ENCODE data around the gene CDKN1A.

GRCh38 chr6:36722879-36723278 lies 44.4 kb downstream of the CDKN1A start:
- TF ChIP-seq GATA3 (IDR thresholded peaks at IDR 0.05; ENCODE audit: low read depth, low read length), result no peak
- TF ChIP-seq GATA2 (IDR thresholded peaks at IDR 0.05; ENCODE audit: low read depth, low read length), result no peak
